ENCODE data around the gene PRRT1.

DNA sequence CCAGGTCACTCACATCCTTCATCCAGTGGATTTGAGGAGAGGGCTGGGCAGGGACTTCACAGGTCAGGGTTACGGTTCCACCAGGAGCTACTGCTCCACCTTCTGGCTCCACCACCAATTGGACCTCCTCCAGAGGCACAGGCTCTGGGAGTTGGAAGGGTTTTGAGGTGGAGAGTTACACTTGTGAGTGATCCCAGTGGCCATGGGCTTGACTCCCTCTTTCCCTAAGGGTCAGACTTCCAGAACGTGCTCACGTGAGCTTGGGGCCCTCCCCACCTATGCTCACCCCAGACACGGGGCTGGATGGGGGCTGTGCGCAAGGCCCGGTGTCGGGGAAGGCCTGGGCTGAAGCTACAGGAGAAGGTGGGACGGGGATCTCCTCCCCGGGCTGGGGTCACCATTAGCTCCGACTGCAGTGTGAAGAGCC is 30.8 kb upstream of the PRRT1 start:
- TF ChIP-seq CTCF (IDR thresholded peaks at IDR 0.05) (no peak), EP300 (IDR thresholded peaks at IDR 0.05) (no peak)

All from upper lobe of left lung (tissue), 4 donors.